Immature natural killer cell (primary cell): Measurements from ENCODE around the gene SLIT3. TPM values are rescaled to one million over a fixed set of nuclear protein-coding genes. Genes with fewer than 3 reads are reported as not detected.

ENCODE experiments used
- DNase-seq, 3 donors: peaks; one replicate each; pipeline ENCODE4 v3.0.0; 2022; ENCODE audit warnings: mixed read lengths in 1 of 3
- H3K27ac Mint-ChIP-seq, 6 donors: one replicate each; pipeline ENCODE4 v1.8.0; 2020; ENCODE audit warnings: mixed read lengths in 6 of 6, mild to moderate bottlenecking in 5 of 6, inconsistent platforms in 4 of 6, moderate library complexity in 3 of 6
- H3K27me3 Mint-ChIP-seq, 3 donors: one replicate each; pipeline ENCODE4 v1.8.0; 2020 to 2021; ENCODE audit warnings: low read depth in 3 of 3, mild to moderate bottlenecking in 3 of 3, mixed read lengths in 3 of 3, moderate library complexity in 3 of 3, inconsistent platforms in 1 of 3
- H3K36me3 Mint-ChIP-seq, 3 donors: one replicate each; pipeline ENCODE4 v1.8.0; 2020; ENCODE audit warnings: mixed read lengths in 3 of 3, inconsistent platforms in 2 of 3, mild to moderate bottlenecking in 2 of 3
- H3K4me1 Mint-ChIP-seq, 2 donors: one replicate each; pipeline ENCODE4 v1.8.0; 2020; ENCODE audit warnings: inconsistent platforms in 2 of 2, mild to moderate bottlenecking in 2 of 2, mixed read lengths in 2 of 2, moderate library complexity in 1 of 2
- H3K4me3 Mint-ChIP-seq, 5 donors: one replicate each; pipeline ENCODE4 v1.8.0; 2020; ENCODE audit warnings: mild to moderate bottlenecking in 5 of 5, mixed read lengths in 5 of 5, inconsistent platforms in 3 of 5, moderate library complexity in 3 of 5
- H3K9me3 Mint-ChIP-seq, 6 donors: one replicate each; pipeline ENCODE4 v1.8.0; 2020; ENCODE audit warnings: mild to moderate bottlenecking in 6 of 6, mixed read lengths in 6 of 6, inconsistent platforms in 4 of 6, moderate library complexity in 3 of 6
- polyA plus RNA-seq, 3 donors: library from polyadenylated mRNA; unstranded; fragments of 300-500 nt; fragmentation: Illumina TruSeq; gene quantifications; one replicate each; pipeline ENCODE4 v1.2.3, GENCODE V29; 2021

Gene SLIT3
- polyA plus RNA-seq, 3 donors from 2014 or later: 0.47 to 0.90 TPM; not detected in 1

GRCh38 chr5:169164481-169164925 is 136.4 kb downstream of the SLIT3 start:
- Mint-ChIP-seq H3K27me3 (peaks cover 1 to 3% (median 1%) of the 10 kb centered on the region in 3 donors), H3K27ac (no peak overlapping the region), H3K9me3 (peaks cover 0 to 6% (median 5%) of the 10 kb centered on the region in 6 donors), H3K4me3 (no peak overlapping the region), H3K4me1 (no peaks in the 10 kb centered on the region), H3K36me3 (no peaks in the 10 kb centered on the region)
- DNase-seq: no peak

GRCh38 chr5:169162407-169162806 is 138.5 kb downstream of the SLIT3 start:
- H3K36me3 Mint-ChIP-seq: no peaks in the 10 kb centered on the region
- no peak overlapping the region for H3K27ac Mint-ChIP-seq
- H3K27me3 Mint-ChIP-seq: peaks cover 0 to 1% (median 0%) of the 10 kb centered on the region in 3 donors
- no peak for DNase-seq
- H3K4me1 Mint-ChIP-seq: no peaks in the 10 kb centered on the region
- peaks cover 7 to 17% (median 11%) of the 10 kb centered on the region in 6 donors for H3K9me3 Mint-ChIP-seq
- H3K4me3 Mint-ChIP-seq: no peak overlapping the region

GRCh38 chr5:169161022-169161680 is 139.8 kb downstream of the SLIT3 start:
- no peaks in the 10 kb centered on the region for H3K36me3 Mint-ChIP-seq
- no peak overlapping the region for H3K4me3 Mint-ChIP-seq
- no peaks in the 10 kb centered on the region for H3K4me1 Mint-ChIP-seq
- DNase-seq: no peak
- no peak overlapping the region for H3K27ac Mint-ChIP-seq
- peaks cover 0 to 1% (median 0%) of the 10 kb centered on the region in 3 donors for H3K27me3 Mint-ChIP-seq
- H3K9me3 Mint-ChIP-seq: peaks cover 7 to 21% (median 15%) of the 10 kb centered on the region in 6 donors

GRCh38 chr5:169160405-169160901 is 140.5 kb downstream of the SLIT3 start:
- H3K36me3 Mint-ChIP-seq: no peaks in the 10 kb centered on the region
- H3K27me3 Mint-ChIP-seq: peaks cover under 1 to 2% (median 1%) of the 10 kb centered on the region in 3 donors
- no peak overlapping the region for H3K27ac Mint-ChIP-seq
- no peak overlapping the region for H3K4me3 Mint-ChIP-seq
- H3K4me1 Mint-ChIP-seq: no peaks in the 10 kb centered on the region
- no peak for DNase-seq
- peaks cover 7 to 21% (median 15%) of the 10 kb centered on the region in 6 donors for H3K9me3 Mint-ChIP-seq

GRCh38 chr5:169158764-169159163 is 142.2 kb downstream of the SLIT3 start:
- Mint-ChIP-seq H3K4me3 (no peak overlapping the region), H3K9me3 (peaks cover 7 to 21% (median 15%) of the 10 kb centered on the region in 6 donors), H3K27ac (no peak overlapping the region), H3K36me3 (no peaks in the 10 kb centered on the region), H3K4me1 (no peaks in the 10 kb centered on the region), H3K27me3 (peaks cover 1 to 2% (median 2%) of the 10 kb centered on the region in 3 donors)
- no peak for DNase-seq

GRCh38 chr5:169157064-169157463 is 143.9 kb downstream of the SLIT3 start:
- H3K4me3 Mint-ChIP-seq: no peak overlapping the region
- H3K27me3 Mint-ChIP-seq: peaks cover under 1 to 4% (median 2%) of the 10 kb centered on the region in 3 donors
- H3K9me3 Mint-ChIP-seq: peaks cover 7 to 21% (median 15%) of the 10 kb centered on the region in 6 donors
- H3K36me3 Mint-ChIP-seq: no peaks in the 10 kb centered on the region
- H3K27ac Mint-ChIP-seq: no peak overlapping the region
- DNase-seq: no peak
- H3K4me1 Mint-ChIP-seq: no peaks in the 10 kb centered on the region

- H3K9me3 Mint-ChIP-seq: peaks cover 6 to 16% (median 12%) of the 10 kb centered on the region in 6 donors
Observed at GRCh38 chr5:169154679-169155078, 146.3 kb downstream of the SLIT3 start.

GRCh38 chr5:169153405-169153804 is 147.5 kb downstream of the SLIT3 start:
- Mint-ChIP-seq H3K4me3 (no peak overlapping the region), H3K4me1 (no peaks in the 10 kb centered on the region), H3K27me3 (peaks cover 2 to 4% (median 2%) of the 10 kb centered on the region in 3 donors), H3K27ac (no peak overlapping the region), H3K36me3 (no peaks in the 10 kb centered on the region), H3K9me3 (peaks cover 0 to 15% (median 8%) of the 10 kb centered on the region in 6 donors)
- DNase-seq: no peak

More at GRCh38 chr5:169154679-169155078, 146.3 kb downstream of the SLIT3 start:
- H3K27ac Mint-ChIP-seq: no peak overlapping the region
- DNase-seq: no peak
- H3K4me1 Mint-ChIP-seq: no peaks in the 10 kb centered on the region
- peaks cover 2 to 4% (median 2%) of the 10 kb centered on the region in 3 donors for H3K27me3 Mint-ChIP-seq
- no peak overlapping the region for H3K4me3 Mint-ChIP-seq
- no peaks in the 10 kb centered on the region for H3K36me3 Mint-ChIP-seq

GRCh38 chr5:169152946-169153345 is 148.0 kb downstream of the SLIT3 start:
- Mint-ChIP-seq H3K9me3 (peaks cover 0 to 15% (median 6%) of the 10 kb centered on the region in 6 donors), H3K4me1 (no peaks in the 10 kb centered on the region), H3K4me3 (no peak overlapping the region), H3K36me3 (no peaks in the 10 kb centered on the region), H3K27me3 (peaks cover 2 to 4% (median 2%) of the 10 kb centered on the region in 3 donors), H3K27ac (no peak overlapping the region)
- DNase-seq: no peak

GRCh38 chr5:169152453-169152852 is 148.5 kb downstream of the SLIT3 start:
- Mint-ChIP-seq H3K9me3 (peaks cover 0 to 12% (median 2%) of the 10 kb centered on the region in 6 donors), H3K4me1 (no peaks in the 10 kb centered on the region), H3K27me3 (peaks cover 2 to 4% (median 2%) of the 10 kb centered on the region in 3 donors), H3K36me3 (no peaks in the 10 kb centered on the region), H3K4me3 (no peak overlapping the region), H3K27ac (no peak overlapping the region)
- no peak for DNase-seq

GRCh38 chr5:169151051-169151805 is 149.7 kb downstream of the SLIT3 start:
- DNase-seq: no peak
- no peak overlapping the region for H3K4me3 Mint-ChIP-seq
- H3K4me1 Mint-ChIP-seq: no peaks in the 10 kb centered on the region
- peaks cover 2 to 4% (median 2%) of the 10 kb centered on the region in 3 donors for H3K27me3 Mint-ChIP-seq
- H3K36me3 Mint-ChIP-seq: no peaks in the 10 kb centered on the region
- peaks cover 0 to 5% (median 0%) of the 10 kb centered on the region in 6 donors for H3K9me3 Mint-ChIP-seq
- H3K27ac Mint-ChIP-seq: no peak overlapping the region

- Mint-ChIP-seq H3K9me3 (no peaks in the 10 kb centered on the region), H3K36me3 (no peaks in the 10 kb centered on the region), H3K4me1 (no peaks in the 10 kb centered on the region), H3K27me3 (peaks cover 0 to 2% (median 2%) of the 10 kb centered on the region in 3 donors), H3K27ac (no peak overlapping the region), H3K4me3 (no peak overlapping the region)
- no peak for DNase-seq
Observed at GRCh38 chr5:169150108-169150507, 150.8 kb downstream of the SLIT3 start.

- H3K27ac Mint-ChIP-seq: no peak overlapping the region
- H3K4me3 Mint-ChIP-seq: no peak overlapping the region
- H3K4me1 Mint-ChIP-seq: no peaks in the 10 kb centered on the region
Observed at GRCh38 chr5:169149317-169149716, 151.6 kb downstream of the SLIT3 start.

More at GRCh38 chr5:169149317-169149716, 151.6 kb downstream of the SLIT3 start:
- H3K36me3 Mint-ChIP-seq: no peaks in the 10 kb centered on the region
- DNase-seq: no peak
- H3K9me3 Mint-ChIP-seq: no peaks in the 10 kb centered on the region
- H3K27me3 Mint-ChIP-seq: peaks cover 0 to 2% (median 2%) of the 10 kb centered on the region in 3 donors
